Activated CD4-positive, CD25-positive, alpha-beta regulatory T cell treated with anti-CD3 and anti-CD28 coated beads, Interleukin-2, amount 50 U/mL, for 24 hours (primary cell): ENCODE measurements around the gene TMEM255B.
A peak's percentile ranks its signal among the peaks of the same experiment; 100 is the strongest.

Experiments
- ATAC-seq, 2 donors: fragments of 150-1000 bp; cut with Tn5 transposase; one replicate each; pipeline ENCODE4 v1.10.0; 2021; ENCODE audit warnings: mild to moderate bottlenecking in 1 of 2, moderate library complexity in 1 of 2

Gene TMEM255B

GRCh38 chr13:113806104-113806471, 47.1 kb downstream of the TMEM255B start:
- ATAC-seq, result no peak

GRCh38 chr13:113806526-113806925, 47.5 kb downstream of the TMEM255B start:
- ATAC-seq, result no peak

GRCh38 chr13:113808058-113808834, 49.2 kb downstream of the TMEM255B start:
- no peak for ATAC-seq

- ATAC-seq, result no peak
Measured at GRCh38 chr13:113809934-113810333, 50.9 kb downstream of the TMEM255B start.

- no peak for ATAC-seq
Measured at GRCh38 chr13:113810640-113811039, 51.6 kb downstream of the TMEM255B start.

- ATAC-seq, result no peak
Measured at GRCh38 chr13:113811081-113811928, 52.3 kb downstream of the TMEM255B start.

GRCh38 chr13:113812178-113813040, 53.4 kb downstream of the TMEM255B start:
- no peak for ATAC-seq

GRCh38 chr13:113813070-113813748, 54.2 kb downstream of the TMEM255B start:
- no peak for ATAC-seq

- no peak for ATAC-seq
Measured at GRCh38 chr13:113813749-113814434, 54.9 kb downstream of the TMEM255B start.

GRCh38 chr13:113814435-113814821, 55.4 kb downstream of the TMEM255B start:
- no peak for ATAC-seq

GRCh38 chr13:113815151-113816058, 56.4 kb downstream of the TMEM255B start:
- ATAC-seq, result no peak

GRCh38 chr13:113816254-113816929, 57.4 kb downstream of the TMEM255B start:
- ATAC-seq, result no peak

- ATAC-seq, result peak; percentile 75 to 87
Measured at GRCh38 chr13:113816946-113817859, 58.2 kb downstream of the TMEM255B start.

- no peak for ATAC-seq
Measured at GRCh38 chr13:113817860-113818691, 59.0 kb downstream of the TMEM255B start.

- ATAC-seq, result no peak
Measured at GRCh38 chr13:113818700-113819295, 59.8 kb downstream of the TMEM255B start.

- no peak for ATAC-seq
Measured at GRCh38 chr13:113819341-113819730, 60.3 kb downstream of the TMEM255B start.
